MM.1S (cell line): ENCODE results near the gene SMIM10.

Experiments
- CTCF ChIP-seq: fragments of 300-600 bp; sonication (generic); IDR thresholded peaks from 2 replicates; pipeline ENCODE4 v1.5.1; 2016; ENCODE audit warnings: antibody characterized with exemption, low read length, mixed read lengths
- EZH2 ChIP-seq: fragments of 300-600 bp; sonication (generic); optimal IDR thresholded peaks from 2 replicates; pipeline ENCODE3; 2017; ENCODE audit warnings: low read depth, mild to moderate bottlenecking, antibody characterized with exemption, low read length, mixed read lengths

GRCh38 chrX:135009057-135009610 is 18.3 kb downstream of the SMIM10 start:
- TF ChIP-seq CTCF = no peak
- TF ChIP-seq EZH2 = no peak
